ENCODE measurements around the gene HTD2. TPM values are rescaled to one million over a fixed set of nuclear protein-coding genes. Genes with fewer than 3 reads are reported as not detected.

The HTD2 gene
- total RNA-seq, 4 donors from 2014 or later = 4.5 to 10.1 (median 5.2) TPM

DNA sequence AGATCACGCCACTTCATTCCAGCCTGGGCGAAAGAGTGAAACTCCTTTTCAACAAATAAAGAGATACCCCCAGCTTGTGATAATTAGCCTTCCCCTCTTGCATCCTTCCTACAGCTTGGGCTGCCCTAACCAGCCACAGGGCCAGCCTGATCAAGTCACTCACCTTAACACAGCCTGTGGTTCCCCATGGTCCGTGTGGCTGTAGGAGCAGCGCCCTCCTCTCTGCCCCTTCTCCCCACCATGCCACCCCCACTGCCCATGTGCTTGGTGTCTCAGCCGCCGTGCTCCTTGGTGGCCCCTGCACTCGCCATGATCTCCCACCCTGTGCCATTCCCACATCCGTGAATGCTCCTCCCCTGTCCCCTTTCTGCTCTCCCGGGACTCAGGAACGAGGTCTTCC lies 13.5 kb upstream of the HTD2 start:
- Histone ChIP-seq H3K9me3 (no peaks in the 10 kb centered on the region), H3K27ac (no peak overlapping the region), H3K4me3 (no peak overlapping the region), H3K27me3 (no peaks in the 10 kb centered on the region), H3K4me1 (peaks cover 0 to 9% (median 0%) of the 10 kb centered on the region in 3 donors), H3K36me3 (peaks cover 0 to 24% (median 0%) of the 10 kb centered on the region in 3 donors)
- WGBS, 2 donors = 77 to 82% methylated on average over 9 to 10 of the region's 10 CpGs
- no peak for DNase-seq
- TF ChIP-seq, protein P1, sequence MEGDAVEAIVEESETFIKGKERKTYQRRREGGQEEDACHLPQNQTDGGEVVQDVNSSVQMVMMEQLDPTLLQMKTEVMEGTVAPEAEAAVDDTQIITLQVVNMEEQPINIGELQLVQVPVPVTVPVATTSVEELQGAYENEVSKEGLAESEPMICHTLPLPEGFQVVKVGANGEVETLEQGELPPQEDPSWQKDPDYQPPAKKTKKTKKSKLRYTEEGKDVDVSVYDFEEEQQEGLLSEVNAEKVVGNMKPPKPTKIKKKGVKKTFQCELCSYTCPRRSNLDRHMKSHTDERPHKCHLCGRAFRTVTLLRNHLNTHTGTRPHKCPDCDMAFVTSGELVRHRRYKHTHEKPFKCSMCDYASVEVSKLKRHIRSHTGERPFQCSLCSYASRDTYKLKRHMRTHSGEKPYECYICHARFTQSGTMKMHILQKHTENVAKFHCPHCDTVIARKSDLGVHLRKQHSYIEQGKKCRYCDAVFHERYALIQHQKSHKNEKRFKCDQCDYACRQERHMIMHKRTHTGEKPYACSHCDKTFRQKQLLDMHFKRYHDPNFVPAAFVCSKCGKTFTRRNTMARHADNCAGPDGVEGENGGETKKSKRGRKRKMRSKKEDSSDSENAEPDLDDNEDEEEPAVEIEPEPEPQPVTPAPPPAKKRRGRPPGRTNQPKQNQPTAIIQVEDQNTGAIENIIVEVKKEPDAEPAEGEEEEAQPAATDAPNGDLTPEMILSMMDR (IDR thresholded peaks at IDR 0.05) = no peak
- no peak for TF ChIP-seq POLR2A (IDR thresholded peaks at IDR 0.05)
- intact Hi-C loops (cut with DNase I) = no loop called here

DNA sequence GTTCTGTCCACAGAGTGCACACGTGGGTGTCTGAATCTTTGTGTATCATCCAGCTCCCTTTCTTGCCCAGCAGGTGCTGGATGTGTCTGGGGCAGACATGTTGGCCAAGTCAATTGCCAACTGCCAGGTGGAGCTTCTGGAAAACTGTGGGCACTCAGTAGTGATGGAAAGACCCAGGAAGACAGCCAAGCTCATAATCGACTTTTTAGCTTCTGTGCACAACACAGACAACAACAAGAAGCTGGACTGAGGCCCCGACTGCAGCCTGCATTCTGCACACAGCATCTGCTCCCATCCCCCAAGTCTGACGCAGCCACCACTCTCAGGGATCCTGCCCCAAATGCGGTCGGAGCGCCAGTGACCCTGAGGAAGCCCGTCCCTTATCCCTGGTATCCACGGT lies 12.8 kb upstream of the HTD2 start:
- no peak overlapping the region for H3K27ac ChIP-seq
- H3K4me1 ChIP-seq = peaks cover 0 to 9% (median 0%) of the 10 kb centered on the region in 3 donors
- H3K27me3 ChIP-seq = no peaks in the 10 kb centered on the region
- intact Hi-C loops (cut with DNase I) = no loop called here
- H3K36me3 ChIP-seq = peaks cover 0 to 17% (median 0%) of the 10 kb centered on the region in 3 donors
- 43 to 61% methylated on average over 4 of the region's 9 CpGs for WGBS, 2 donors
- TF ChIP-seq, protein P1 (IDR thresholded peaks at IDR 0.05) = no peak
- TF ChIP-seq POLR2A (IDR thresholded peaks at IDR 0.05) = no peak
- no peak overlapping the region for H3K4me3 ChIP-seq
- H3K9me3 ChIP-seq = no peaks in the 10 kb centered on the region
- DNase-seq = no peak

DNA sequence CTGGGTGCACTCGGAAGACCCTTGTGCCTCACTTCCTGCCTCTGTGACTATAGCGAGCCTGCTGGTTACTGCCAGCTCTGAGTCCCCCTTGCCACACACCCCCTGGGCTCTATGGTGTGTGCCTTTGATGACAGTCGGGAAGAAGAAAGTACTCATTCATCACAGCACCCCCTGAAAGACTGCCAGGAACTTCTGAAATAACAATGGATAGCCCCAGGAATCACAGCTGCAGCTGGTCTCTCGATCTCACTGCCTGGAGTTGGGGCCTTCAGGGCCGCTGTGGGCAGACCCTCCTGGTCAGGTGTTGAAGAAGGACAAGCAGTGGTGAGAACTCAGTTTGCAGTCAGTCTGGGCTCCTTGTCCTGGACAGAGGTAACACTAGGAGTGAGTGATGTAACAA lies 10.1 kb upstream of the HTD2 start:
- Histone ChIP-seq H3K27me3 (no peaks in the 10 kb centered on the region), H3K4me3 (no peak overlapping the region), H3K36me3 (peaks cover 0 to 12% (median 0%) of the 10 kb centered on the region in 3 donors), H3K9me3 (no peaks in the 10 kb centered on the region), H3K4me1 (peaks cover 0 to 17% (median 0%) of the 10 kb centered on the region in 3 donors), H3K27ac (no peak overlapping the region)
- TF ChIP-seq POLR2A (IDR thresholded peaks at IDR 0.05) = no peak
- TF ChIP-seq, protein P1 (IDR thresholded peaks at IDR 0.05) = no peak
- intact Hi-C loops (cut with DNase I) = loop anchor here (5.0 kb wide), 1 partner anchor 109 kb away; no protein-coding TSS in a partner anchor
- 31 to 36% methylated on average over 2 to 4 of the region's 5 CpGs for WGBS, 2 donors
- no peak for DNase-seq

DNA sequence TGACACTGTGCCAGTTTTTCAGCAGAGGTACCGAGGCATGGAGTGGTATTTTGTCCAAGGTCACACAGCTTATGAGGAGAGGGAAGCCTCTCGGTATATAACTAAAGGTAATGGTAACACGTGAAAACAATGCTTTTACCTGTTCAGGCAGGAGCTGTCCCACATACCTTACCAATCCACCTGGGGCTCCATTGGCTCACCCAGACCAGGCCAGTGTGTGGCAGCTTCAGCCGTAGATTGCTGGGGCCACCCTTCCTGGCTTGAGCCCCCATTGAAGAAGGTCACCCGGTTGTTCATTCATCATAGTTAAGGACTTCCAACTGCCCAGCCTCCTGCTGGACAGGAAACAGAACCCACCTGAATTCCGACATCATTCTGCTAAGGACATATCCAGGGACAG lies 9.5 kb upstream of the HTD2 start:
- Histone ChIP-seq H3K4me1 (peaks cover 0 to 17% (median 0%) of the 10 kb centered on the region in 3 donors), H3K36me3 (peaks cover 0 to 12% (median 0%) of the 10 kb centered on the region in 3 donors), H3K4me3 (no peak overlapping the region), H3K27me3 (no peaks in the 10 kb centered on the region), H3K9me3 (no peaks in the 10 kb centered on the region), H3K27ac (no peak overlapping the region)
- no peak for DNase-seq
- intact Hi-C loops (cut with DNase I) = loop anchor here (5.0 kb wide), 1 partner anchor 110 kb away; no protein-coding TSS in a partner anchor
- 34 to 54% methylated on average over 5 to 6 of the region's 6 CpGs for WGBS, 2 donors
- no peak for TF ChIP-seq POLR2A (IDR thresholded peaks at IDR 0.05)
- TF ChIP-seq, protein P1 (IDR thresholded peaks at IDR 0.05) = no peak

DNA sequence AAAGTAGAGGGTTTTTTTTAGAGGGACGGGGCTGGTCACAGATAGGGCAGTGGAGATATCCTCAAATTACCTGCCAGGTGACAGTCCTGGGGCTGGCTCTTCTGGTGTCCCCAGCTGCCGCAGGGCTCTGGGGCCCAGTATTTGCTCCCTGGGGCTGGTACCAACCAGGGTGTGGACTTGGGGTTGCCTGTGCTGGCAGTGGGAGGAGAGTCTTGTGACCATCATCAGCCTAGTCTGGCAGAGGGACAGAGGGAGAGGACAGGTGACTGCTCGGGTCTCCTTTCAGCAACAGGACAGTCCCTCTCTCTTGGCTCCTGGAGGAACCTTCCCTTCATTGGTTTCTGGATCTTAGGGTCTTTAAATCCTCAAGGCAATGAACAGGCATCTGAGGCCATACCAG lies 8.1 kb upstream of the HTD2 start:
- Histone ChIP-seq H3K27ac (no peak overlapping the region), H3K4me1 (peaks cover 0 to 17% (median 0%) of the 10 kb centered on the region in 3 donors), H3K36me3 (peaks cover 0 to 12% (median 0%) of the 10 kb centered on the region in 3 donors), H3K27me3 (peaks cover 0 to 5% (median 0%) of the 10 kb centered on the region in 4 donors), H3K4me3 (no peak overlapping the region), H3K9me3 (no peaks in the 10 kb centered on the region)
- WGBS, 2 donors = 43% methylated on average over 2 of the region's 3 CpGs; no CpG with 5 or more reads in 1 of the 2 donors
- no peak for DNase-seq
- intact Hi-C loops (cut with DNase I) = loop anchor here (5.0 kb wide), 1 partner anchor 111 kb away; no protein-coding TSS in a partner anchor
- TF ChIP-seq POLR2A (IDR thresholded peaks at IDR 0.05) = no peak
- TF ChIP-seq, protein P1 (IDR thresholded peaks at IDR 0.05) = no peak
